Skeletal muscle satellite cell (primary cell): ENCODE results near the gene ROS1.
A peak's percentile ranks its signal among the peaks of the same experiment; 100 is the strongest.
"Not testable (repeated sequence)": the region's sequence is repeated elsewhere in the genome, so short reads cannot be mapped to it uniquely, and the experiment has no call there.

Experiments
- H3K27me3 ChIP-seq: 2 replicates; pipeline ENCODE4 v1.7.0; 2013; ENCODE audit warnings: low read length; ENCODE audit not compliant: control insufficient read depth, insufficient read depth
- H3K36me3 ChIP-seq: 2 replicates; pipeline ENCODE4 v1.7.0; 2013; ENCODE audit warnings: mild to moderate bottlenecking, control low read depth, low read length; ENCODE audit not compliant: insufficient read depth
- H3K4me1 ChIP-seq: 2 replicates; pipeline ENCODE4 v1.7.0; 2013; ENCODE audit warnings: low read length; ENCODE audit not compliant: control insufficient read depth, insufficient read depth
- H3K4me2 ChIP-seq: 2 replicates; pipeline ENCODE4 v1.7.0; 2013; ENCODE audit warnings: mild to moderate bottlenecking, low read length
- H3K4me3 ChIP-seq: 2 replicates; pipeline ENCODE4 v1.7.0; 2013; ENCODE audit warnings: low read length
- H3K9ac ChIP-seq: 2 replicates; pipeline ENCODE4 v1.7.0; 2013; ENCODE audit warnings: mild to moderate bottlenecking, low read depth, low read length, moderate library complexity
- H3K9me3 ChIP-seq: replicated peaks from 2 replicates; pipeline ENCODE4 v1.7.0; 2013; ENCODE audit warnings: mild to moderate bottlenecking, control low read depth, low read length

ROS1 gene

DNA sequence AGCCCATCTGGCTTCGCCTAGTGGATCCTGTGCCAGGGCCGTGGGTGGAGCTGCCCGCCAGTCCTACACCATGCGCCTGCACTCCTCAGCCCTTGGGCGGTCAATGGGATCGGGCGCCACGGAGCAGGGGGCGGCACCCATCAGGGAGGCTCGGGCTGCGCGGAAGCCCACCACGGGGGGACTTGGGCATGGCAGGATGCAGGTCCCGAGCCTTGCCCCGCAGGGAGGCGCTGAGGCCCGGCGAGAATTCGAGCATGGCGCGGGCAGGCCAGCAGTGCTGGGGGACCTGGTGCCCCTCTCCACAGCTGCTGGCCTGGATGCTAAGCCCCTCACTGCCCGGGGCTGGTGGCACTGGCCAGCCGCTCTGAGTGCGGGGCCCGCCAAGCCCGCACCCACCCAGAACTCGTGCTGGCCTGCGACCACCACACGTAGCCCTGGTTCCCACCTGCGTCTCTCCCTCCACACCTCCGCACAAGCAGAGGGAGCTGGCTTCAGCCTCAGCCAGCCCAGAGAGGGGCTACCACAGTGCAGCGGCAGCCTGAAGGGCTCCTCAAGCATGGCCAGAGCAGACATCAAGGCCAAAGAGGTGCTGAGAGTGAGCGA is 52.4 kb downstream of the ROS1 start:
- Histone ChIP-seq H3K9ac (no peak overlapping the region), H3K9me3 (no peaks in the 10 kb centered on the region), H3K4me1 (no peaks in the 10 kb centered on the region)

DNA sequence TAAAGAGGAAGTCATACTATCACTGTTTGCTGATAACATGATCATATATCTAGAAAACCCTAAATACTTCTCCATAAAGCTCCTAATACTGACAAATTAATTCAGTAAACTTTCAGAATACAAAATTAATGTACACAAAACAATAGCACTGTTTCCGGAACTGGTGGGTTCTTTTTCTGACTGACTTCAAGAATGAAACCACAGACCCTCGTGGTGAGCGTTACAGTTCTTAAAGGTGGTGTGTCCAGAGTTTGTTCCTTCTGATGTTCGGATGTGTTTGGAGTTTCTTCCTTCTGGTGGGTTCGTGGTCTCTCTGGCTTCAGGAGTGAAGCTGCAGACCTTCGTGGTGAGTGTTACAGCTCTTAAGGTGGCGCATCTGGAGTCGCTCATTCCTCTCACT is 53.5 kb downstream of the ROS1 start:
- not testable (repeated sequence) for H3K27me3 ChIP-seq

More for the DNA sequence above, 52.4 kb downstream of the ROS1 start:
- H3K36me3 ChIP-seq: no peaks in the 10 kb centered on the region
- H3K4me2 ChIP-seq: no peak overlapping the region
- no peaks in the 10 kb centered on the region for H3K27me3 ChIP-seq
- H3K4me3 ChIP-seq: no peak overlapping the region

DNA sequence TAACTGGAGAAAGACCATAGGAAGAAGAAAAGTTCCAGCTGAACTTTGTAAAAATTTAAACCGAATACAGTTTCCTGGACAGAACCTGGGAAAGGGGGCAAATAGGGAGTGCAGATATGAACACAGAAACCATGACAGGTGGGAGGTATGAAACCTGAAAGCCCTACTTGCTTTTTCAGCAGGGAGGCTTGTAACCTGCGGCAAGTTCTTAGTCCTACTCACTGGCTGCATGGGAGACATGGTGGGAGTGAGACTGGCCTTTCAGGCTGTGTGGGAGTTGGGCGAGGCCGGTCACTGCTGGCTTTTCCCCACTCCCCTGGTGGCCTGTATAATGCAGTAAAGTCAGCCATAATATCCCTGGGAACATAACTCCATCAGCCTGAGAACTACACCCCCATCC is 54.2 kb downstream of the ROS1 start:
- H3K4me1 ChIP-seq: no peaks in the 10 kb centered on the region

More for the DNA sequence above, 53.5 kb downstream of the ROS1 start:
- H3K36me3 ChIP-seq, H3K4me1 ChIP-seq, H3K4me3 ChIP-seq, H3K9ac ChIP-seq, H3K4me2 ChIP-seq, H3K9me3 ChIP-seq: not testable (repeated sequence)

DNA sequence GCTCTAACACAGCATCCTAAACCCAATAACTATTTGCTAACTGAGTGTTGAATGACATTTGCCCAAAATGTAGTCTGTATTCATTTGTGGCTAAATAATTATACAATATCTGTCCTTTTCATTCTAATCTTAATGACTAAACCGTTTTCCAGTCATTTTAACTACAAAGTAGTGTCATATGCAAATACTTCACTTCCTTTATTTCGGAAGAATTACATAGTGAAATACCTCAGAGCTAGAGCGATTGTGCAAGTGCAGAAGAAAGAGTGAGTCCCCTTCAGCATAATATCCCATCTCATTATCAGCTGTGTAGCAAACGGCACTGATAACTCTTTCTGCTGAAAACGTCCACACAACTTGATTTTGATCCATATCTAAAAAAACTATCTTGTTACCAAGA is 66.2 kb downstream of the ROS1 start:
- no peaks in the 10 kb centered on the region for H3K36me3 ChIP-seq
- no peak overlapping the region for H3K4me2 ChIP-seq
- H3K27me3 ChIP-seq: no peaks in the 10 kb centered on the region
- H3K9me3 ChIP-seq: no peaks in the 10 kb centered on the region
- H3K9ac ChIP-seq: no peak overlapping the region
- H3K4me1 ChIP-seq: no peaks in the 10 kb centered on the region
- H3K4me3 ChIP-seq: no peak overlapping the region

More for the DNA sequence above, 54.2 kb downstream of the ROS1 start:
- H3K4me3 ChIP-seq: no peak overlapping the region
- no peak overlapping the region for H3K9ac ChIP-seq
- H3K9me3 ChIP-seq: no peaks in the 10 kb centered on the region
- no peaks in the 10 kb centered on the region for H3K36me3 ChIP-seq
- no peak overlapping the region for H3K4me2 ChIP-seq
- H3K27me3 ChIP-seq: no peaks in the 10 kb centered on the region

DNA sequence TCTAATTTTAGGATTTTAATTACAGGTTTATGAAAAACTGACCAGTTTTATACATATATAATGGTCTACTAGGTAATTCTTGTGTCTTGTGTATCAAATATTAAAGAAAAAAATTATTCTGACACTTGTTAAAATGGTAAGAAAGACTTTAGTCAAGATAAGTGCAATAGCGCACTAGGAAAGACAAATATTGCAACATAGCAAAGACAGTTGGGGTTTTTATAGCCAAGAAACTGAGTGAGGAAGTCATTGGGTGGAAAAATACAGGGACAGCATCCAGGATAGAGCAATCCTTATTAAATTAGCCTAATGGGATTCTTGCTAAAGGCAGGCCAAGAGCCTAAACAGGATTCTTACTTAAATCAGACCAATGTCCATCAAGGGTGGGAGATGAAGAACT is 71.1 kb downstream of the ROS1 start:
- H3K4me3 ChIP-seq: no peak overlapping the region
- no peaks in the 10 kb centered on the region for H3K27me3 ChIP-seq
- H3K4me1 ChIP-seq: no peaks in the 10 kb centered on the region
- no peaks in the 10 kb centered on the region for H3K36me3 ChIP-seq
- no peak overlapping the region for H3K4me2 ChIP-seq
- H3K9me3 ChIP-seq: no peaks in the 10 kb centered on the region
- H3K9ac ChIP-seq: no peak overlapping the region

DNA sequence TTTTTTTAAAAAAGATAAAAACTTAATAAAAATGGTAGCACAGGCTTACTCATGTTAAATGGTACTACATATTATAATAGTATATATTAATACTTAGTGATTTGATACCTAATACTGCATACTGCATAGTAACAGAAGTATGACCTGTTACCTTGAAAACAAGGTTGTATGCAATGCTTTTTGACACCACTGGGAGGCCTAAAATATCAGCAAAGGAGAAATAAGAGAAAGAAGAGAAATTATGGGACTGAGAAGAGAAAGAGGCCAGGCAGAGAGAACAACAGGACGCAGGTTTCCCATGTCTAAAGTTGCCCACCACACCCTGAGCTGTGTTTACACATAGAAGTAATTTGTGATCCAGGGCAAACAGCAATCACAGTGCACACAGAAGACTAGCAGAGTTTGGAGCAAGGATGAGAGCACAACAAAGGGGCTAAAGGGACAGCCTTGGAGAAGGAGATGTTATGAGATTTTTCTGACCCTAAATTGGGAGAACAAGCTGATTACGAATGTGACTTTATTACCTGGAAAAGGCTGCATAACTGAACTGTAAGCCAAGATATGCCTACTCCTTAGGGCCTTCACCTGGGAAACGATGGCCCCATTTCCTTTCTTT is 73.2 kb downstream of the ROS1 start:
- no peak overlapping the region for H3K4me2 ChIP-seq
- H3K9me3 ChIP-seq: no peaks in the 10 kb centered on the region
- no peak overlapping the region for H3K4me3 ChIP-seq
- no peaks in the 10 kb centered on the region for H3K4me1 ChIP-seq
- no peaks in the 10 kb centered on the region for H3K27me3 ChIP-seq
- no peak overlapping the region for H3K9ac ChIP-seq
- no peaks in the 10 kb centered on the region for H3K36me3 ChIP-seq

DNA sequence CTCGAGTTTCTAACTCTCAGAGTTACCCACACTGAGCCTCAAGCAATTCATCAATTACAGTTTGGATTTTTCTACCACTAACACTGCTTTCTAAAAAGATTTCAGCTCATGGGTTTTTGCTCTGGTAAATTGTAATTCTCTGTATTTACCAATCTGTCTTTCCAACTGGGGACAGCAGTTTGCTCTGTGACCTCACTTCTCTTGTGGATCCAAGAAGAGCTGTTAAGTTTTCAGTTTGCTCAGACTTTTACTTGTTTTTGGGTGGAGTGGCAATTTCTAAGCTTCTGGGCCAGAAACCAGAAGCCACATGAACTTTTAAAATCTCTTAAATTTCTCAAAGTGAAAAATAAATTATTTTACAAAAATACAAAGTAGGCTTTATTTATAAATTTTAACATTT is 74.2 kb downstream of the ROS1 start:
- Histone ChIP-seq H3K4me3 (no peak overlapping the region), H3K9me3 (no peaks in the 10 kb centered on the region), H3K27me3 (no peaks in the 10 kb centered on the region), H3K36me3 (no peaks in the 10 kb centered on the region), H3K4me1 (peaks cover 1% of the 10 kb centered on the region), H3K9ac (no peak overlapping the region), H3K4me2 (no peak overlapping the region)

DNA sequence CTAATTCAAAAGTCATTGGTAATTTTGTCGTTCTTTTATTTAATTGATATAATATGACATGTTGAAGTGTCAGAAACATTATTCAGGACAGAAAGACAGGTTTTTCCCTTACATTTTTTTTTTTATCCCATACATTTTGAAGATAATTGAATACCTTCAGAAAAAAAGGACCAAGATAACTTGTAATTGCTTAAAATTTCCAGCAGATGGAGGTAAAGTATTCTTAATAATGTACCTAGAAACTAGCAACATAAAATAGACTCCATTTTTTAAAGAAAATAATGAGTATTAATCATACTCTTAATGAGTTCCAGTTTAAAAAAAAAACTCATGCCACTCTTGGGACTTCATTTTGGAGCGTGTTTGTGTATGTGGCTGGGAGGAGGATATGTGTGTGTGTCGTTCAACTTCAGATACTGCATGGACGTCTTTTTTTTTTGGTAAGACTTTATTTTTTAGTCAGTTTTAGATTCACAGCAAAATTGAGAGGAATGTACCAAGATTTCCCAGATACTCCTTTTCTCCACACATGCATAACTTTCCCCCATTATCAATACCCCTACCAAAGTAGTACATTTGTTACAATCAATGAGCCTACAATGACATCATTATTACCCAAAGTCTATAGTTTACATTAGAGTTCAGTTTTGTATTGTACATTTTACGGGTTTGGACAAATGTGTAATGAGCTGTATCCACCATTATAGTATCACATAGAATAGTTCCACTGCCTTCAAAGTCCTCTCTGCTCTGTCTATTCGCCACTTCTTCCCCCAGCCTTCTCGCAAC is 79.4 kb downstream of the ROS1 start:
- Histone ChIP-seq H3K9me3 (no peaks in the 10 kb centered on the region), H3K4me3 (peak overlapping the region; percentile 38), H3K4me1 (peaks cover 4% of the 10 kb centered on the region), H3K4me2 (peak overlapping the region; percentile 69), H3K27me3 (no peaks in the 10 kb centered on the region), H3K9ac (peak overlapping the region; percentile 47), H3K36me3 (no peaks in the 10 kb centered on the region)

DNA sequence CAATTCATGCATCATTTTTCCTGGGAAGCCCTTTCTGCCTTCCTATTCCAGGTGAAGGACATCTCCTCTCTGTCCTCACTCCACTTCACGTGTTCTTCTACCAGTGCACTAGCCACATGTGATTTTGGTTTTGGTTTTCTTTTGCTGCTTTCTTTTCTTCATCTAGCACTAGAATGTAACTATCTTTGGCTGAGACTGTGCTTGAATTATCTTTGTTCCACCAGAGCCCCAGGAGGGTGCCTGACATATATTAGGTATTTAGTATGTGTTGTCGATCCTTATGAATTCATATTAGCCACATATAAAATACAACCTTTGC is 80.5 kb downstream of the ROS1 start:
- Histone ChIP-seq H3K9ac (no peak overlapping the region), H3K9me3 (no peaks in the 10 kb centered on the region), H3K4me2 (no peak overlapping the region), H3K36me3 (no peaks in the 10 kb centered on the region), H3K4me3 (no peak overlapping the region), H3K27me3 (no peaks in the 10 kb centered on the region), H3K4me1 (peaks cover 4% of the 10 kb centered on the region)

DNA sequence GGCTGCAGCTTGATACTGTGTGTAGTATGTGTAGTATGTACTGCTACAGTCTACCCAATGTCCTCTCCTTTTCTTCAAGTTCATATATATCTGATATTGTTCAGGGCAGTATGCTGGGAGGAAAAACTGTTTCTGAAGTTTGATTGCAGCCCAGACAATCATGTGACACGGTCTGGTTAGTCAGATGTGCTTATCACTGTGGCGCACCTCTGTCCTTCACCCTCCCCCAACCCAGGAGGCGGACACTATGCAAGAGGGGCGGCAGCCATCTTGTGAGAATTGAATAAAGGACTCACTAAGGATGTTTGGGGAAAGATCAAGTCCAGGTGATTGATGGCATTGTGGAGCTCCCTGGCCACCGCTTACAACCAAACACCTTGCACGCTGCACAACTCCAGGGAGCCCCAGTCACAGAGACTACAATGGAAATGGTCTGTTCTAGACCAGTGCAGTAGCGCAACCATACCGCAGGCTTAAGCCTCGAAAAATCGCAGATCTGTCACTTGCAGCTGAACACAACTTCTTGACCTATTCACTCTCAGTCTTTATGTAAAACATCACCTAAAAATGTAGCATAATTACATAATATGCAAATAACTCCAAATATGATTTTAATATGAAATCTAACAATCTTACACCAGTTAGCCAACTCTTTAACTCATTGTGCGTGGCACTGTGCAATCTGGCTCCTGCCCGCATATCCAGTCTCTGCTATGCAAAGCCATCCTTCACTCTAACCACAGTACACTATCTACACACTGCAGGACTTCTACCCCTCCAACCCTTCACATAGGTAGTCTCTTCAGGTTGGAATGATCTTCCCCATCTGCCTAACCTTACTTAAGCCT is 81.1 kb downstream of the ROS1 start:
- H3K4me2 ChIP-seq: no peak overlapping the region
- H3K36me3 ChIP-seq: no peaks in the 10 kb centered on the region
- peaks cover 4% of the 10 kb centered on the region for H3K4me1 ChIP-seq
- H3K9ac ChIP-seq: no peak overlapping the region
- H3K27me3 ChIP-seq: no peaks in the 10 kb centered on the region
- no peak overlapping the region for H3K4me3 ChIP-seq
- H3K9me3 ChIP-seq: no peaks in the 10 kb centered on the region

DNA sequence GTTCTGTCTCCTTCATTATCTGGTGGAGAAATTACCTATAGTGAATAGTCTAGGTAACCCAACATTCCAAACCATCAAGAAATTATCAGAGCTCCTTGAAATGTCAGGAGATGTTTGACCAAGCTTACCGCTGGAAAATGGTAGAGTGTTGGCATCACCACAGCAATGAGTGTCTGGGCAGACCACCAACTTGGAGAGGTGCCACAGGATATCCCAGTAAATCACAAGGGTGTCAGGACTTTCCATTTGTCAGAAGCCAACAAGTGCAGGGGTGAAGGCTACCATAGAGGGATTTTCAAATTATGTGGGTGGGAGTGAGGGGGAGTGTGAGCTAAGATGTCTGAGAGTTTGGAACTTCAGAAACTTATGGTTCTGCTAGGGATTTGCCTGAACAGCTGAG is 87.2 kb downstream of the ROS1 start:
- H3K9me3 ChIP-seq: no peaks in the 10 kb centered on the region
- H3K4me2 ChIP-seq: no peak overlapping the region

More for the DNA sequence above, 87.2 kb downstream of the ROS1 start:
- no peaks in the 10 kb centered on the region for H3K4me1 ChIP-seq
- H3K27me3 ChIP-seq: no peaks in the 10 kb centered on the region
- no peak overlapping the region for H3K4me3 ChIP-seq
- H3K9ac ChIP-seq: no peak overlapping the region
- no peaks in the 10 kb centered on the region for H3K36me3 ChIP-seq
